ENCODE data around the gene NBEA. TPM values are rescaled to one million over a fixed set of nuclear protein-coding genes. Genes with fewer than 3 reads are reported as not detected.

The NBEA gene
- total and polyA plus RNA-seq, 7 donors = 0.46 to 47.6 (median 38.0) TPM

- Histone ChIP-seq H3K9me3 (no peaks in the 10 kb centered on the region), H3K4me3 (peak overlapping the region in 3 of 4 donors; percentile 25 to 29 (median 26)), H3K27ac (peak overlapping the region; percentile 68 to 80 (median 70)), H3K27me3 (no peaks in the 10 kb centered on the region), H3K4me1 (peaks cover 0 to 25% (median 21%) of the 10 kb centered on the region in 4 donors), H3K36me3 (no peaks in the 10 kb centered on the region)
- WGBS, 2 donors = 38 to 56% methylated on average over 13 of the region's 13 CpGs
- intact Hi-C loops (cut with DNase I) = no loop called here
- DNase-seq = peak; percentile 80
- TF ChIP-seq POLR2AphosphoS5 (IDR thresholded peaks at IDR 0.05) (no peak), EP300 (IDR thresholded peaks at IDR 0.05) (no peak), POLR2A (IDR thresholded peaks at IDR 0.05) (no peak)
- TF ChIP-seq, protein P1, sequence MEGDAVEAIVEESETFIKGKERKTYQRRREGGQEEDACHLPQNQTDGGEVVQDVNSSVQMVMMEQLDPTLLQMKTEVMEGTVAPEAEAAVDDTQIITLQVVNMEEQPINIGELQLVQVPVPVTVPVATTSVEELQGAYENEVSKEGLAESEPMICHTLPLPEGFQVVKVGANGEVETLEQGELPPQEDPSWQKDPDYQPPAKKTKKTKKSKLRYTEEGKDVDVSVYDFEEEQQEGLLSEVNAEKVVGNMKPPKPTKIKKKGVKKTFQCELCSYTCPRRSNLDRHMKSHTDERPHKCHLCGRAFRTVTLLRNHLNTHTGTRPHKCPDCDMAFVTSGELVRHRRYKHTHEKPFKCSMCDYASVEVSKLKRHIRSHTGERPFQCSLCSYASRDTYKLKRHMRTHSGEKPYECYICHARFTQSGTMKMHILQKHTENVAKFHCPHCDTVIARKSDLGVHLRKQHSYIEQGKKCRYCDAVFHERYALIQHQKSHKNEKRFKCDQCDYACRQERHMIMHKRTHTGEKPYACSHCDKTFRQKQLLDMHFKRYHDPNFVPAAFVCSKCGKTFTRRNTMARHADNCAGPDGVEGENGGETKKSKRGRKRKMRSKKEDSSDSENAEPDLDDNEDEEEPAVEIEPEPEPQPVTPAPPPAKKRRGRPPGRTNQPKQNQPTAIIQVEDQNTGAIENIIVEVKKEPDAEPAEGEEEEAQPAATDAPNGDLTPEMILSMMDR (IDR thresholded peaks at IDR 0.05) = no peak
These were observed 757.9 kb downstream of the NBEA start for GRCh38 chr13:35699825-35700510.

DNA sequence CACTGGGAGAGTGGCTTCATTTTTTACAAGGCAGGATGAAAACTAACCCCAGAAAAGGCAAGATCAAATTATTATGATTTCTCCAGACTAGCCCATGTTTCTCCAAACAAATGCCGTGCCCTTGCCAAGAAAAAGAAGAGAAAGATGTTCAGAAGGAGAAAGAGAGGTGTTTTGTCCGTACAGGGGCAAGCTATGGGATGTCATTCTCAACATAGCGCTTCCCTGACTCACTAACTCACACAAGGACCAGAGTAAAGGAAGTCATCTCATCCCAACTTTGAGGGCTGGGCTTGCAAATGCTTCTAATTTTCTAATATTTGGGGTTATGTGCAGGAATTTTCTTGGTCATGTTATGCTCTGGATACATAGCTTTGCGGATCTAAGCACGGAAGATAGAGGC lies 758.6 kb downstream of the NBEA start:
- WGBS, 2 donors = 83 to 89% methylated on average over 5 of the region's 5 CpGs
- no peaks in the 10 kb centered on the region for H3K36me3 ChIP-seq
- DNase-seq = no peak
- peak overlapping the region; percentile 68 to 80 (median 70) for H3K27ac ChIP-seq
- no peaks in the 10 kb centered on the region for H3K27me3 ChIP-seq
- peaks cover 0 to 25% (median 21%) of the 10 kb centered on the region in 4 donors for H3K4me1 ChIP-seq
- H3K9me3 ChIP-seq = no peaks in the 10 kb centered on the region
- peak overlapping the region in 2 of 4 donors; percentile 26 to 29 for H3K4me3 ChIP-seq
- intact Hi-C loops (cut with DNase I) = no loop called here
- TF ChIP-seq, protein P1 (IDR thresholded peaks at IDR 0.05) = no peak
- TF ChIP-seq EP300 (IDR thresholded peaks at IDR 0.05) = no peak
- TF ChIP-seq POLR2A (IDR thresholded peaks at IDR 0.05) = no peak
- no peak for TF ChIP-seq POLR2AphosphoS5 (IDR thresholded peaks at IDR 0.05)

- H3K27me3 ChIP-seq = no peaks in the 10 kb centered on the region
- intact Hi-C loops (cut with DNase I) = no loop called here
- H3K4me3 ChIP-seq = no peak overlapping the region
- H3K36me3 ChIP-seq = no peaks in the 10 kb centered on the region
- H3K9me3 ChIP-seq = no peaks in the 10 kb centered on the region
- no peak overlapping the region for H3K27ac ChIP-seq
- TF ChIP-seq EP300 (IDR thresholded peaks at IDR 0.05) (no peak), POLR2A (IDR thresholded peaks at IDR 0.05) (no peak), POLR2AphosphoS5 (IDR thresholded peaks at IDR 0.05) (no peak)
- H3K4me1 ChIP-seq = peaks cover 0 to 25% (median 21%) of the 10 kb centered on the region in 4 donors
- DNase-seq = no peak
- 79 to 89% methylated on average over 2 of the region's 2 CpGs for WGBS, 2 donors
These were observed 760.2 kb downstream of the NBEA start for GRCh38 chr13:35702316-35702715.

DNA sequence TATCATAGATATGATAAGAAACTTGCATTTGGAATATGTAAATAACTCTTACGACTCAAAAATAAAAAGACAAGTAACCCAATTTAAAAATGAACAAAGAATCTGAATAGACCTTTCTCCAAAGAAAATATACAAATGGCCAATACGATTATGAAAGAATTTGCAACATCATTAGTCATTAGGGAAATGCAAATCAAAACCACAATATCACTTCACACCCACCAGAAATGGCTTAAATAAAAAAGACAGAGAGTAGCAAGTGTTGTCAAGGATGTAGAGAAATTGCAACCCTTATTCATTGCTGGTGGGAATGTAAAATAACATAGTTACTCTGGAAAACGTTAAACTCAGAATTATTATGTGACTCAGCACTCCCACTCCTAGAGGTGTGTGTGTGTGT lies 761.0 kb downstream of the NBEA start:
- Histone ChIP-seq H3K9me3 (no peaks in the 10 kb centered on the region), H3K27me3 (no peaks in the 10 kb centered on the region), H3K27ac (no peak overlapping the region), H3K36me3 (no peaks in the 10 kb centered on the region), H3K4me1 (peaks cover 0 to 25% (median 21%) of the 10 kb centered on the region in 4 donors), H3K4me3 (no peak overlapping the region)
- 78 to 85% methylated on average over 3 of the region's 3 CpGs for WGBS, 2 donors
- DNase-seq = no peak
- intact Hi-C loops (cut with DNase I) = no loop called here
- TF ChIP-seq, protein P1 (IDR thresholded peaks at IDR 0.05) = no peak
- no peak for TF ChIP-seq EP300 (IDR thresholded peaks at IDR 0.05)
- TF ChIP-seq POLR2A (IDR thresholded peaks at IDR 0.05) = no peak
- TF ChIP-seq POLR2AphosphoS5 (IDR thresholded peaks at IDR 0.05) = no peak

GRCh38 chr13:35704331-35704730 lies 762.3 kb downstream of the NBEA start:
- H3K4me3 ChIP-seq = no peak overlapping the region
- no peak for DNase-seq
- H3K36me3 ChIP-seq = no peaks in the 10 kb centered on the region
- no peaks in the 10 kb centered on the region for H3K9me3 ChIP-seq
- no peak overlapping the region for H3K27ac ChIP-seq
- 71 to 88% methylated on average over 1 of the region's 1 CpG for WGBS, 2 donors
- intact Hi-C loops (cut with DNase I) = no loop called here
- peaks cover 0 to 18% (median 13%) of the 10 kb centered on the region in 4 donors for H3K4me1 ChIP-seq
- TF ChIP-seq POLR2AphosphoS5 (IDR thresholded peaks at IDR 0.05) = no peak
- TF ChIP-seq, protein P1 (IDR thresholded peaks at IDR 0.05) = no peak
- no peak for TF ChIP-seq EP300 (IDR thresholded peaks at IDR 0.05)
- TF ChIP-seq POLR2A (IDR thresholded peaks at IDR 0.05) = no peak
- no peaks in the 10 kb centered on the region for H3K27me3 ChIP-seq

Data from sigmoid colon (tissue), 7 donors.